GM21723 (cell line): Measurements from ENCODE around the gene MAN1A2.
A peak's percentile ranks its signal among the peaks of the same experiment; 100 is the strongest.
"Not testable (repeated sequence)": the region's sequence is repeated elsewhere in the genome, so short reads cannot be mapped to it uniquely, and the experiment has no call there.

ENCODE experiments used
- ATAC-seq: cut with Tn5 transposase; IDR thresholded peaks from one replicate; pipeline ENCODE4 v1.9.1; 2021; ENCODE audit warnings: mild to moderate bottlenecking, moderate library complexity; ENCODE audit not compliant: unreplicated experiment

The MAN1A2 gene

DNA sequence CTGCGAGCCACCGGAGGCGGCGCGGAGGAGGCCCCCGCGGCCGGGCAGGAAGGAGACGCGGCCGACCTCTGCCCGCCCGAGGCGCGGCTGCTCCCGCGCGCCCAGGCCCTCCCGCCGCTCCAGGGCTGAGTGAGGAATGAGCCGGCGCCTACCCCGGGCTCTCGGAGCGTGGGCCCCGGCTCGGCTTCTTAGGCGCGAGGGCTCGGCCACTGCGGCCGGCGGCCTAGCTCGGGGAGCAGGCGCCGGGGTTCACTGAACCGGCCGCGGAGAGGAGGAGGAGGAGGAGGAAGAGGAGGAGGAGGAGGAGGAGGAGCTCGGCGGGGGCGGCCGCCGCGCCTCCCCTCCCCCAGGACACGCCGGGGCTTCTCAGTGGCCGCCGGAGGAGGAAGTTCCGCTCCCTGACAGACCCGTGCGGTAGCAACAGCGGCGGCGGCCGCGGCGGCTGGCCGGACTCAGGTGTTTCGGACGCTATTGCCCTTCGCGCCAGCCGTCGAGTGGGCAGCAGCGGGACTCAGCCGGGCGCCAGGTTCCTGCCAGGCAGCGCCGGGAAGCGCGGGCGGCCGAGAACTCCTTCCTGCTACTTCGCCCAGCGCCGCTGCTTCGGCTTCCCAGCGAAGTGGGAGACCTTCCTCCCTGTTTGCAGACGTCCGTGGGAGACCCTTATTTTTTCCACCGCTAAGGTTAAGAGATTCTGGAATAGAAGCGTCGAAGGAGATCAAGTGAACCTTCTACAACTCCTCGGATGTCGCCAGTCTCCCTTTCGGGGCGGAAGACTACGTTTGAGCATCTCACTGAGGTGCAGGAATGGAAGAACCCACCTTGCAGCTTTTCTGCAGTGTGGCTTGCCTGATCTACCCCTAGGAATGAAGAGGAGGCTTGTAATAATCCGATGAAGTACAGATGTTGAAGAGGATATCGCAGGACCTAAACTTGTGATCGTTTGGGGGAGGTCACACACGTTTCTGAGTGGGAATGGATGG, at the start of gene MAN1A2:
Gene MAN1A2, plus strand, starts transcription at position 404 of the 980 bp plus-strand sequence. CDS start 735 bp downstream, outside the sequence.
- ATAC-seq, result peak; percentile 66

DNA sequence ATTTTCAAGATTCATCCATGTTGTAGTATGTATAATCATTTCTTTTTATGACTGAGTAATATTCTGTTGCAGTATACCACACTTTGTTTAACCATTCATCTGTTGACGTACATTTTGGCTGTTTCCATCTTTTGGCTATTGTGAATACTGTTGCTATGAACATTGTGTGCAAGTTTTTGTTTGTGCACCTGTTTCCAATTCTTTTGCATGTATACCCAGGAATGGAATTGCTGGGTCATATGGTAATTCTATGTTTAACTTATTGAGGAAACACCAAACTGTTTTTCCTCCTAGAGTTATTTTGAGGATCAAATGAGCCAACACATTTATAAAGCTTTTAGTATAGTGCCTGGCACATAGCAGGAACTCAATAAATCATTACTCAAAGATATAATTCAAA, 49.2 kb upstream of the MAN1A2 start:
- no peak for ATAC-seq

DNA sequence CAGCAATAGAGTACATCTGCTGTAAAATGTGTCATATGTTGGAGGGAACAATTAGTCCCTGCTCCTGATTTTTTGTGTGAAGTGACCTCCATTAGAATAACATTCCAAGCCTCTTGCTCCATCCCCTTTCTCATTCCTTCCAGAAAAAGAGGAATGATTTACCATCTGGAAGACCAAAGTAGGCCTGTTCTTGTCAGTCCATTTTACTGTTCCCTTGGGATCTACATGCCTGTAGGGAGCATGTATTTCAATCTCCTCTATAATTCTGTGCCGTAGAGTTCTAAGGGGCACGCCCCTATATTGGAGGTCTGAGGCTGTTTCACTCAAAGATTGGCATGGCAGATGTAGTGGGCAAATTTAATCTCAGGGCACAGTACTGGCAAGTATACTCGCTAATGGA, 48.8 kb upstream of the MAN1A2 start:
- ATAC-seq, result no peak

DNA sequence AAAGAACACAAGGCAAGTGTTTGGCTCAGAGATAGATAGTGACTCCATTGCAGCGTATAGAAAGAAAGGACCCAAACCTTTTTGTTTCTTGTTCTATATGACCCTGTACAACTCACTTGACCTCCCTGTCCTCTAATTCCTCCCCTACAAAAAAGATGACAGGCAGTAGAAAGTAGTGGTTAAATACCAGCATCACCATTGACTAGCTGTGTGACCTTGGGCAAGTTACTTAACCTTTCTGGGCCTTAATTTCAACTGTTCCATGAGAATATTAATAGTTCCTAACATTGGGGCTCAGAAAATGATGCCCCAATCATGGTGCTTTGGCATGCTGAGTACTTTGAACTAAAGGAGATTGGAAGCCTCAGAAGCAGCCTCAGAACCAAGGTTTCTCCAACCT, 46.7 kb upstream of the MAN1A2 start:
- no peak for ATAC-seq

DNA sequence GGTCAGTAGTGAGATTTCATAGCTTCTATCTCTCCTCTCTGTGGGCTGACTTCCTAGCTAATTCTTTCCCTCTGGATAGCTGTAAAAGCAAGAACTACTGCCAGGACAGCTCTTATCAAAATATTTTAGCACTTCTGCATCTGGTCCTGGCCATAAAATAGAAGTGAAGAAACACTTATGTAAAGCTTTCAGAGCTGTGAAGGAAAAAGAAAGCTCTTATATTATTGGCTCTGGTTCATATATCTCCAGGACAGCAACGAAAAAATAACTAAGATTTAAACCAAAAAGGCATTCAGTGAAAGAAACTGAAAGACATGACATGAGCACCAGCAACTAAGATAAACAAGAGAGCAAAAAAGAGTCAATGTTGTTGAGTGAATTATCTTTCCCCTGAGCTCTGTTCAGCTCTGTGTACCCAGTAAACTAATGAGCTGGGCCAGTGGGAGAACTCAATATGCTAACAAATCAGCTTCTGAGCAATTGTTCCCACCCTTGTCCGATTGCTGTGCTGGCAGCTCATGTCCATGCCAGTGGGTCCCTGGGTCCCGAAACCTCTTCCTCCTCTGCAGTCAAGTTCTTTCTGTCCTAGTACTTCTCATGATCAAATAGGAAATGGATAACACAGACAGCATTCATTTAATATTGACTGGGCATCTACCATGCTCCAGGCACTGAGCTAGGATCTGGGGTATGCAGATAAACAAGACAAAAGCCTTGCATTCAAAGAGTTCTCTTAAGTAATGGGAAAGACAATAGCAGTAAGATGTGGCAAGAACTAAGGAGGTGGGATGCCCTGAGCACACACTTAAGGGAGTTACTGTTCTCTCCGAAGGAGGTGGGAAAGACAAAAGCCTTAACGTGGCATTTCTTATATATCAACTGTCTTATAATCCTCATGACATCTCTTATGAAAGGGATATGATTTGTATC, 45.3 kb upstream of the MAN1A2 start:
- no peak for ATAC-seq

- no peak for ATAC-seq
Measured at GRCh38 chr1:117324357-117324756, 42.9 kb upstream of the MAN1A2 start.

- ATAC-seq, result not testable (repeated sequence)
Measured at GRCh38 chr1:117326035-117326434, 41.2 kb upstream of the MAN1A2 start.

GRCh38 chr1:117327011-117327410, 40.2 kb upstream of the MAN1A2 start:
- no peak for ATAC-seq

DNA sequence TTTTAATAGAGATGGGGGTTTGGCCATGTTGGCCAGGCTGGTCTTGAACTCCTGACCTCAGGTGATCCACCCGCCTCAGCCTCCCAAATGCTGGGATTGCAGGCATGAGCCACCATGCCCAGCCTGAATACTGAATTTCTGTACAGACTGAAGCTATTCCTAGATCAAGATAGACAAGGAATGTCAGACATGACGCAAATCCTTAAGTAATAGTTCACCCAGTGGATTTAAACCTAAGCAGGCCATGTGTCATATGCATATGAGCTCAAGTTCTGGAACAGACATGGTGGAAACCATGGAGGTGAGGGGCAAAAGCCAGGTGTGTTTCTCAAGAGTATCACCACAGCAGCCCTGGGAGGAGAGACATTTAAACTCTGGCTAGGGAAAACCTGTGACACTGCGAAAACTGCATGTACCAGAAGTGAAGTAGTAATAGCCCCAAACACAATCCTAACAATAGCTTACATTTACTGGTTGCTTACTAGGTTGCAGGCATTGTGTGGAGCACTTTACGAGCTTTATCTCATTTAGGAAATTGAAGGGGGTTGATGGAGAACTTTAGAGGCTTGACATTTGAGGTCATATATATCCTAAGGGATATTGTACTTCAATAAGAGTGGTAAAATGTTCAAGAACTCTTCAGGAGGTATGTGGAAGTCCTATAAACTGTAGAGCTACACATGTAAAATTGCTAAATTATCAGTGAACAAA, 31.7 kb upstream of the MAN1A2 start:
- ATAC-seq, result no peak

DNA sequence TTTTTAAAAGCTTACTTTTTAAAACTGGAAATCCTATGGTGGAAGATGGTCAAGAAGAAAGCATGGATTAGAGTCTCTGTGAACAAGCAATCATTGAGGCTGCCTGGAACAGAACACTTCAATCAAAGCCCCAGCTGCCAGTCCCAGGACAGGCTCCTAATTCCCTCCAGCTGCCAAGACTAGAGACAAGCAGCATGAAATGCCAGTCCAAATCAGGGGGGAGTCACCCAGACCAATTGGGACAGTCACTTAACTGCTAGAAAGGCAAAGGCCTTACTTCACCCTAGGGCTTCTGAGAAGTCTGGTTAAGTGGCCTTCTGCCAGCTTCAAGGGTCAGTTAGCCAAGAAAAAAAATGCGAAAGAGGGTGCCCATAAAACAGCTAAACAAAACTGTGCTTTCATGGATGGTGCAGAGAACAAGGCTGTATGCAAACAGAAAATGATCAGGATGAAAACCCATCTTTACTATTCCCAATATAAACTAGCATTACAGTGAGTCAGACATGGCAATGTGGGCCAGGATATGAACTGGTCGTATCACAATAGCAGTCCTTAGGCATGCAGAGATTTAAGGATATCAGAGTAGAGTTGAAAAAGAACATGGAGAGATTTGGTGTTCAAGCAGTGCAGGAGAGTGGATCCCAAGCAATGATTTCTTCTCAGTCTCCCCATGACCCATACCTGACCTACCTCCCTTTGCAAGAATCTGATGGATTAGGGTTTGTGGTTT, 31.0 kb upstream of the MAN1A2 start:
- ATAC-seq, result no peak

DNA sequence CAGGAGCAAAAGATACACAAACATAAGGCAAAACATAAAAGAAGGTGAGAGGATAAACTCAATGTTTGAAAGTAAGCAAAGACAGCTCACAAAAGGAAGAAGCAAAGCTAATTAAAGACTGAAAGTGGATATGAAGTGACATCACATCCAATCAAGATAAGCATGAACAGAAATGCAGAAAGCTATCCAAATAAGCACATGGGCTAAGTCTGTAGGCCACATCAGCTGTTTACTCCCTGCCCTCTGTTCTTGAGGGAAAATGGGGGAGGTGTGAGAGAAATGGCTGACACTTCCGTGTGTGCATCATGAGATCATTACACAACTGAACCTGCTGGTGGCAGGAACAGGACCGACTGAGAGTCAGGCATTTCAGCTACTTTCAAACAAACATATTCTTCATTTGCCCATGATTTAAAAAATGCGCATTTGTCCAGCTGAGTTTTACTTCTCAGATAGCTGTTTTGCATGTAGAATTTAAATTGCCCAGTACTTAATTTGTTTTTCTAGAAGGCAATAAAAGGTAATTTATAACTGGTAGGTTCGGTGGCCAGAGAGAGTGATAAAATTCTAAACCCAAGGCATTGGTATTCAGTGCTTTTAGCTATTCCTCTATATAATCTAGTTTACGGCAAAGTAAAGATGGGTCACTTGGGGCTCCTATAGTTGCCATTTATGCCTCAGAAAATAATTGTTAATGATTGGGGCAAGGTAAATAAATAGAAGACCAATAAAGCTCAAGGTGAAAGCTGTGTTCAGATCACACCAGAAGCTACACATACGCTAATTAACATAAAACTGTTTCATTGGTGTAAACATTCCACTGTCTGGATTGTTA, 27.2 kb upstream of the MAN1A2 start:
- no peak for ATAC-seq

- ATAC-seq, result no peak
Measured at GRCh38 chr1:117341123-117341522, 26.1 kb upstream of the MAN1A2 start.

DNA sequence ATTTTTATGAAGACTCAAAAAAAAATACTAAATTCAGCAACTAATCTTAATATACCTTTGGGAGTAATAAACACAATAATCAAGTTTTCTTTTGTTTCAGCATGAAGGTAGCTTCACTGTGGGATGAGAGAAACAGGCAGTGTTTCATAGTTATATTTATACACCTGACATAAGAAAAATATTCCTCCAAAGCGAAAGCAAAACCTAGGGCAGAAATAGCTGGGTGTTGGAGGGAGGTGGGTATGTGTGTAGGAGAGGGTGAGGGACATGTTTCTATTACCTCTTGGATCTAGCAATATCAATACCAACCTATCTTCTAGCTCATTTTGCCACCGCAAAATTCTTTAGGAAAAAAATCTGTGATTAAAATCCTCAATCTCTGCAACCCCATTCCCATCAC, 24.9 kb upstream of the MAN1A2 start:
- no peak for ATAC-seq

DNA sequence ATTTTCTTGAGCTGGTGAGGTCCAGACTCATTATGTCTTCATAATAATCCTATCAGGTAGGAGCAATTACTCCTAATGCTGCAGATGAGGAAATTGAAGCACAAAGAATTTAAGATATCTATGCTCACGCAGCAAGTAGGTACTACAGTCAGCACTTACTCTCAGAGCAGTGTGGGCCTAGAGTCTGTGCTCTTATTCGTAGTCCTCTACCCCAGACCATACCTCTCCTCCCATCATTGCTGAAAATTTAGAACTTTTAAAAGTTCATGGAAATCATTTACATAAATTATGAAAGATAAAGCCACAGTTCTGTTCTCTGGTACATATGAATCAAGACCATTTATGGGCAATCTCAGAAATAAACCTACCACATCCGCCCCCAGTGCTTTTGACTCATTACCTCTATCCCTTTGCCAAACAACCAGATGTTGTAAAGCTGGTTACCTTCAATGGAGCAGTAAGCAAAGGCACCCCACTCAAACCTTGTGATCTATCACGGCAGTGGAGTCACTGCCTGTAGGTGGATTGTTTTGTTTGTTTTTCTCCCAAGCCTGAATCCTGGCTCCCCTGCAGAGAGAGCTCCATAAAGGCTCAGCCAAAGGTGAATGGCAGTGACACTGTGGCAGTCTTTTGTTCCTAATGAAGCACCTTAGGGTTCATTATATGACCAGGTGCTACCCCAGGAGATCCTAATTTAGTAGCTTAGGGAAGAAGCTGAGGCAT, 20.9 kb upstream of the MAN1A2 start:
- no peak for ATAC-seq

DNA sequence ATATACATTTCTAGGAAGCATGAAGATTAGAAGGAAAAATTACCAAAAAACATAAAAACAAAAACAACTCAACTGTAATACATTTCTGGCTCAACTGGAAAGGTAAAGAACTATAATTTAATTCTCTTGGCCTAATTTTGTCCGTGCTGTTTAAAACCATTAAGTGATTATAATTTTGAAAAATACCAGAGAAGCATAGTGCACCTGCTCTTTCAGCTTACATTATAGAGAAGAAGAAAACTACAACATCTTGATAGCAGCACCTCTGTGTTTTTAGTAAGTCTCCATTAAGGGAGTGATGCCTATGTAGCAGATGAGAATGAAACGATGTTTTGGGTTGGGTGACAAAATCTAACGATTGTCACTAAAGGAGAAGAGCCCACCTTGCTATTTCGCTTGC, 19.3 kb upstream of the MAN1A2 start:
- no peak for ATAC-seq

GRCh38 chr1:117352695-117353094, 14.6 kb upstream of the MAN1A2 start:
- ATAC-seq, result not testable (repeated sequence)

- not testable (repeated sequence) for ATAC-seq
Measured at GRCh38 chr1:117357833-117358603, 9.2 kb upstream of the MAN1A2 start.

DNA sequence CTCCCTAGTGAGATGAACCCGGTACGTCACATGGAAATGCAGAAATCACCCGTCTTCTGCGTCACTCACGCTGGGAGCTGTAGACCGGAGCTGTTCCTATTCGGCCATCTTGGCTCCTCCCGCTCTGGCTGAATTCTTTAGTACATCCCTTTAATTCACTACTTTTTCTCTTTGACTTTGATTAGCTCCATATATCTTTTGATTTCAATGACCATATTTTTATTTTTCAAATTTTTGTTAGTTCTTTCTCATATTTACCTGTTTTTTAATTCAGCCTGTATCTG, 8.7 kb upstream of the MAN1A2 start:
- ATAC-seq, result not testable (repeated sequence)
